C4-2B (cell line): Measurements from ENCODE around the gene CD44.

ENCODE experiments used
- ZFX ChIP-seq: fragments of 450-650 bp; IDR thresholded peaks from 2 replicates; pipeline ENCODE4 v1.6.1; 2017
- TF ChIP-seq, protein P1 (sequence below): fragments of 450-650 bp; conservative IDR thresholded peaks from 2 replicates; pipeline ENCODE4 v1.5.1; 2017; ENCODE audit warnings: mild to moderate bottlenecking

DNA sequence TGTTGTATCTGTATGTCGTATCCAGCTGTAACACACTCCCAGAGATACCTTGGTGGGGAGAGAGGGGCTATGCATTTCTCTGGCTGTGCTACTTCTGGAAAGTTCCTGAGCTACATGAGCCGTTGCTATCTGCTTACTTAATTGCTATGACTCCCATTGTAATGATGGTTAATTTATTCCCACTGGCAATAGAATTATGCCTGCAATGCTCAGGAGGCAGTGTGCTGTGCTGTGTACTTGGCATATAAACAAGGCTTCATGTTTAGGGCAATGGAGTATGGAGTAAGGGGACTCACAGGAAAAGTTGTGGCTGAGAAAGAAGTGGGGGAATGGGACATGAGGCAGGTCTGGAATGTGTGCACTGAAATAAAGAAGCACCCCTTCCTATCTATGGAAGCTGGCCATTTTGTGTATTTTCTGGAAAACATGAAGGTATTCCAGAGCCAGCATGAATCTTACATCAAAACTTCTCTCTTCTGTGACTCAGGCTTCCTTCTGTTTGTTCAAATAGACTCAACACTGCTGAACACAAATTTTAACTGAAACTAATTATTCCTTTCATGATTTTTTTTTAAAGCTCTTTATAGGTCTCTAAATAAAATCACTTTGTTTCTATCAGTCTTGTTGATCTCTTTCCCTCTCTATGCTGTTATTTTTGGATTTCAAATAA, 40.6 kb downstream of the CD44 start:
- TF ChIP-seq, protein P1, sequence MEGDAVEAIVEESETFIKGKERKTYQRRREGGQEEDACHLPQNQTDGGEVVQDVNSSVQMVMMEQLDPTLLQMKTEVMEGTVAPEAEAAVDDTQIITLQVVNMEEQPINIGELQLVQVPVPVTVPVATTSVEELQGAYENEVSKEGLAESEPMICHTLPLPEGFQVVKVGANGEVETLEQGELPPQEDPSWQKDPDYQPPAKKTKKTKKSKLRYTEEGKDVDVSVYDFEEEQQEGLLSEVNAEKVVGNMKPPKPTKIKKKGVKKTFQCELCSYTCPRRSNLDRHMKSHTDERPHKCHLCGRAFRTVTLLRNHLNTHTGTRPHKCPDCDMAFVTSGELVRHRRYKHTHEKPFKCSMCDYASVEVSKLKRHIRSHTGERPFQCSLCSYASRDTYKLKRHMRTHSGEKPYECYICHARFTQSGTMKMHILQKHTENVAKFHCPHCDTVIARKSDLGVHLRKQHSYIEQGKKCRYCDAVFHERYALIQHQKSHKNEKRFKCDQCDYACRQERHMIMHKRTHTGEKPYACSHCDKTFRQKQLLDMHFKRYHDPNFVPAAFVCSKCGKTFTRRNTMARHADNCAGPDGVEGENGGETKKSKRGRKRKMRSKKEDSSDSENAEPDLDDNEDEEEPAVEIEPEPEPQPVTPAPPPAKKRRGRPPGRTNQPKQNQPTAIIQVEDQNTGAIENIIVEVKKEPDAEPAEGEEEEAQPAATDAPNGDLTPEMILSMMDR = no peak
- no peak for TF ChIP-seq ZFX
